HepG2 (cell line): ENCODE results near the gene HRH2. TPM values are rescaled to one million over a fixed set of nuclear protein-coding genes. Genes with fewer than 3 reads are reported as not detected.

Experiments
- HIVEP1 ChIP-seq: sonication (generic); formaldehyde crosslinking; IDR thresholded peaks from 2 replicates; pipeline ENCODE4 v1.4.0; 2020; ENCODE audit warnings: mild to moderate bottlenecking, missing genetic modification reagents
- ZNF124 ChIP-seq: sonication (generic); formaldehyde crosslinking; IDR thresholded peaks from 2 replicates; pipeline ENCODE4 v1.4.0; 2020; ENCODE audit warnings: missing genetic modification reagents
- ZNF430 ChIP-seq: sonication (generic); formaldehyde crosslinking; IDR thresholded peaks from 2 replicates; pipeline ENCODE4 v1.9.0; 2021; ENCODE audit warnings: mild to moderate bottlenecking, missing genetic modification reagents
- ZNF451 ChIP-seq: sonication (generic); formaldehyde crosslinking; IDR thresholded peaks from 2 replicates; pipeline ENCODE4 v1.5.0; 2020; ENCODE audit warnings: mild to moderate bottlenecking, missing genetic modification reagents
- ZNF839 ChIP-seq: sonication (generic); formaldehyde crosslinking; IDR thresholded peaks from 2 replicates; pipeline ENCODE4 v1.4.0; 2020; ENCODE audit warnings: missing genetic modification reagents, mild to moderate bottlenecking, borderline replicate concordance
- polyA plus RNA-seq, 8 experiments: library from polyadenylated mRNA; depleted of rRNA in 3 of 8; stranded (reverse) in 7 of 8; unstranded in 1 of 8; fragments of >200 nt; fragmentation: Illumina TruSeq in 4 of 8; extraction: Trizol in 4 of 8; gene quantifications; 2 replicates each; pipeline versions ENCODE4 v1.2.1 to v1.2.3, GENCODE V29; 2011 to 2016; ENCODE audit warnings: low read depth in 4 of 8, missing spikeins in 1 of 8, mixed read lengths in 1 of 8; ENCODE audit not compliant: insufficient read depth in 1 of 8
- total RNA-seq, 5 experiments: library from RNA; depleted of rRNA; stranded (reverse); fragments of >200 nt; fragmentation: Illumina TruSeq; extraction: Trizol; gene quantifications; 2 replicates each; pipeline ENCODE4 v1.2.3, GENCODE V29; 2016; ENCODE audit warnings: low read depth in 1 of 5
- TF ChIP-seq, protein P1 (sequence below), 2 experiments: IDR thresholded peaks; 2 replicates each; pipeline ENCODE4 v1.6.1; 2011 to 2012; ENCODE audit warnings: low read length in 2 of 2, borderline replicate concordance in 1 of 2, low read depth in 1 of 2, mild to moderate bottlenecking in 1 of 2, moderate library complexity in 1 of 2
- TF ChIP-seq, protein P2 (sequence below): sonication (generic); formaldehyde crosslinking; IDR thresholded peaks from 2 replicates; pipeline ENCODE4 v1.4.0; 2020; ENCODE audit warnings: missing genetic modification reagents, low read depth, mild to moderate bottlenecking, borderline replicate concordance
- TF ChIP-seq, protein P3 (sequence below): sonication (generic); formaldehyde crosslinking; IDR thresholded peaks from 2 replicates; pipeline ENCODE4 v1.5.0; 2020; ENCODE audit warnings: missing genetic modification reagents
- TF ChIP-seq, protein P4 (sequence below): IDR thresholded peaks from 2 replicates; pipeline ENCODE4 v1.6.1; 2016; ENCODE audit warnings: missing biosample characterization, missing genetic modification reagents, low read depth

The HRH2 gene
- total and polyA plus RNA-seq, 2 of the 13 experiments (the other 11 are each of a cell fraction or from before 2014, with no cell fraction given), result not detected

DNA sequence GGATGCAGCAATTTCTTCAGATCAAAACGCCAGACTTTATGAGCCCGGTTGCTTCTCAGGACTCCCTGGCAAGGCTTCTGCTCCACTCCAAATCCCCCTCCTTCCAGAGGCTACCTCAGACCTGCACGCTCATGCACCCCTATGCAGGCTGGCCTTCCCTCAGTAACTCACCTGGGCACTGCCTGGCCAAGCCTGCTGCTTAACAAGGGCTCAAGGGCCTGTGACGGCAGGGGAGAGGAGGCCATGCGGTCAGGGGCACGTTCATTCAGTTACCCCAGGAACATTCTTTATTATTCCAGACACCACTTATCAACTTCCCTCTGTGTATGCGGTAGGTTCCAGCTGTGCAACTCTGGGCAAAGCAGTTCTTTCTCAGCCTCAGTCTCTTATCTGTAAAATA lies 79.6 kb downstream of the HRH2 start (continued):
- TF ChIP-seq, protein P1, sequence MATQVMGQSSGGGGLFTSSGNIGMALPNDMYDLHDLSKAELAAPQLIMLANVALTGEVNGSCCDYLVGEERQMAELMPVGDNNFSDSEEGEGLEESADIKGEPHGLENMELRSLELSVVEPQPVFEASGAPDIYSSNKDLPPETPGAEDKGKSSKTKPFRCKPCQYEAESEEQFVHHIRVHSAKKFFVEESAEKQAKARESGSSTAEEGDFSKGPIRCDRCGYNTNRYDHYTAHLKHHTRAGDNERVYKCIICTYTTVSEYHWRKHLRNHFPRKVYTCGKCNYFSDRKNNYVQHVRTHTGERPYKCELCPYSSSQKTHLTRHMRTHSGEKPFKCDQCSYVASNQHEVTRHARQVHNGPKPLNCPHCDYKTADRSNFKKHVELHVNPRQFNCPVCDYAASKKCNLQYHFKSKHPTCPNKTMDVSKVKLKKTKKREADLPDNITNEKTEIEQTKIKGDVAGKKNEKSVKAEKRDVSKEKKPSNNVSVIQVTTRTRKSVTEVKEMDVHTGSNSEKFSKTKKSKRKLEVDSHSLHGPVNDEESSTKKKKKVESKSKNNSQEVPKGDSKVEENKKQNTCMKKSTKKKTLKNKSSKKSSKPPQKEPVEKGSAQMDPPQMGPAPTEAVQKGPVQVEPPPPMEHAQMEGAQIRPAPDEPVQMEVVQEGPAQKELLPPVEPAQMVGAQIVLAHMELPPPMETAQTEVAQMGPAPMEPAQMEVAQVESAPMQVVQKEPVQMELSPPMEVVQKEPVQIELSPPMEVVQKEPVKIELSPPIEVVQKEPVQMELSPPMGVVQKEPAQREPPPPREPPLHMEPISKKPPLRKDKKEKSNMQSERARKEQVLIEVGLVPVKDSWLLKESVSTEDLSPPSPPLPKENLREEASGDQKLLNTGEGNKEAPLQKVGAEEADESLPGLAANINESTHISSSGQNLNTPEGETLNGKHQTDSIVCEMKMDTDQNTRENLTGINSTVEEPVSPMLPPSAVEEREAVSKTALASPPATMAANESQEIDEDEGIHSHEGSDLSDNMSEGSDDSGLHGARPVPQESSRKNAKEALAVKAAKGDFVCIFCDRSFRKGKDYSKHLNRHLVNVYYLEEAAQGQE (IDR thresholded peaks at IDR 0.05; ENCODE audit: borderline replicate concordance in 1 of 2, low read depth in 1 of 2, low read length in 2 of 2), result no peak
- TF ChIP-seq ZNF451 (CRISPR knock-in tag), result no peak
- no peak for TF ChIP-seq ZNF839
- TF ChIP-seq ZNF430 (CRISPR knock-in tag), result no peak
- TF ChIP-seq, protein P2, sequence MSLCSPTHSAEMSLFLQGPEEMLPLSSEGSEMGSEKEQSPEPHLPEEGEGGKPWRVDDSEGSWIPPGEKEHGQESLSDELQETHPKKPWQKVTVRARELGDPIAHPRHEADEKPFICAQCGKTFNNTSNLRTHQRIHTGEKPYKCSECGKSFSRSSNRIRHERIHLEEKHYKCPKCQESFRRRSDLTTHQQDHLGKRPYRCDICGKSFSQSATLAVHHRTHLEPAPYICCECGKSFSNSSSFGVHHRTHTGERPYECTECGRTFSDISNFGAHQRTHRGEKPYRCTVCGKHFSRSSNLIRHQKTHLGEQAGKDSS, result no peak
- TF ChIP-seq, protein P3, sequence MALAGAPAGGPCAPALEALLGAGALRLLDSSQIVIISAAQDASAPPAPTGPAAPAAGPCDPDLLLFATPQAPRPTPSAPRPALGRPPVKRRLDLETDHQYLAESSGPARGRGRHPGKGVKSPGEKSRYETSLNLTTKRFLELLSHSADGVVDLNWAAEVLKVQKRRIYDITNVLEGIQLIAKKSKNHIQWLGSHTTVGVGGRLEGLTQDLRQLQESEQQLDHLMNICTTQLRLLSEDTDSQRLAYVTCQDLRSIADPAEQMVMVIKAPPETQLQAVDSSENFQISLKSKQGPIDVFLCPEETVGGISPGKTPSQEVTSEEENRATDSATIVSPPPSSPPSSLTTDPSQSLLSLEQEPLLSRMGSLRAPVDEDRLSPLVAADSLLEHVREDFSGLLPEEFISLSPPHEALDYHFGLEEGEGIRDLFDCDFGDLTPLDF (CRISPR knock-in tag), result no peak
- TF ChIP-seq ZNF124 (CRISPR knock-in tag), result no peak
- TF ChIP-seq HIVEP1 (CRISPR knock-in tag), result no peak
- TF ChIP-seq, protein P4, sequence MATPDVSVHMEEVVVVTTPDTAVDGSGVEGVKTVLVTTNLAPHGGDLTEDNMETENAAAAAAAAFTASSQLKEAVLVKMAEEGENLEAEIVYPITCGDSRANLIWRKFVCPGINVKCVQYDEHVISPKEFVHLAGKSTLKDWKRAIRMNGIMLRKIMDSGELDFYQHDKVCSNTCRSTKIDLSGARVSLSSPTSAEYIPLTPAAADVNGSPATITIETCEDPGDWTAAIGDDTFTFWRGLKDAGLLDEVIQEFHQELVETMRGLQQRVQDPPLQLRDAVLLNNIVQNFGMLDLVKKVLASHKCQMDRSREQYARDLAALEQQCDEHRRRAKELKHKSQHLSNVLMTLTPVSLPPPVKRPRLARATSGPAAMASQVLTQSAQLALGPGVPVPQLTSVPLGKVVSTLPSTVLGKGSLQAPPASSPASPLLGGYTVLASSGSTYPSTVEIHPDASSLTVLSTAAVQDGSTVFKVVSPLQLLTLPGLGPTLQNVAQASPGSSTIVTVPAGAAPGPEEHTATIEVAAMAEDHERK (CRISPR knock-in tag), result no peak
